K562 (cell line): ENCODE measurements around the gene ARID3A. TPM values are rescaled to one million over a fixed set of nuclear protein-coding genes. Genes with fewer than 3 reads are reported as not detected.
A peak's percentile ranks its signal among the peaks of the same experiment; 100 is the strongest.

Experiments used
- BHLHE40 ChIP-seq: IDR thresholded peaks from 2 replicates; pipeline ENCODE4 v1.6.1; 2011; ENCODE audit warnings: low read length, improper control_type of control experiment
- CREB1 ChIP-seq, 2 experiments: sonication (generic) in 1 of 2; formaldehyde crosslinking in 1 of 2; IDR thresholded peaks; 2 replicates each; pipeline versions ENCODE4 v1.6.1 to v1.8.0; 2012 to 2022; ENCODE audit warnings: inconsistent platforms in 1 of 2, mild to moderate bottlenecking in 1 of 2, missing genetic modification reagents in 1 of 2, moderate library complexity in 1 of 2
- E2F8 ChIP-seq: fragments of 450-650 bp; IDR thresholded peaks from 2 replicates; pipeline ENCODE4 v1.7.1; 2018; ENCODE audit warnings: mild to moderate bottlenecking, low read depth; ENCODE audit not compliant: partially characterized antibody
- FOXJ2 ChIP-seq: fragments of 200-800 bp; sonication (Bioruptor generic); IDR thresholded peaks from 2 replicates; pipeline ENCODE4 v1.6.1; 2016; ENCODE audit warnings: missing genetic modification characterization, missing compliant biosample characterization
- FOXO4 ChIP-seq: fragments of 450-650 bp; formaldehyde crosslinking; IDR thresholded peaks from 2 replicates; pipeline ENCODE4 v1.4.0; 2020; ENCODE audit warnings: mild to moderate bottlenecking, moderate library complexity
- HIVEP1 ChIP-seq: fragments of 250-450 bp; sonication (Bioruptor Pico); IDR thresholded peaks from 2 replicates; pipeline ENCODE4 v1.4.0; 2020; ENCODE audit warnings: mild to moderate bottlenecking
- LCOR ChIP-seq: sonication (generic); formaldehyde crosslinking; IDR thresholded peaks from 2 replicates; pipeline ENCODE4 v1.8.0; 2022; ENCODE audit warnings: mild to moderate bottlenecking, missing genetic modification reagents
- MBD1 ChIP-seq: fragments of 250-450 bp; sonication (Bioruptor Pico); IDR thresholded peaks from 2 replicates; pipeline ENCODE4 v1.8.0; 2022; ENCODE audit warnings: inconsistent platforms
- NFE2 ChIP-seq: IDR thresholded peaks from 2 replicates; pipeline ENCODE4 v1.6.1; 2014; ENCODE audit warnings: antibody characterized with exemption, low read depth
- NKRF ChIP-seq: fragments of 450-650 bp; IDR thresholded peaks from 2 replicates; pipeline ENCODE4 v1.6.1; 2016; ENCODE audit warnings: borderline replicate concordance
- TFAP4 ChIP-seq: sonication (generic); formaldehyde crosslinking; IDR thresholded peaks from 2 replicates; pipeline ENCODE4 v1.8.0; 2022; ENCODE audit warnings: missing genetic modification reagents, mild to moderate bottlenecking, moderate library complexity, borderline replicate concordance
- ZNF398 ChIP-seq: fragments of 250-450 bp; sonication (Bioruptor Pico); IDR thresholded peaks from 2 replicates; pipeline ENCODE4 v1.8.0; 2021; ENCODE audit warnings: moderate library complexity, mild to moderate bottlenecking, inconsistent platforms
- polyA plus RNA-seq, 8 experiments: library from polyadenylated mRNA; depleted of rRNA in 4 of 8; stranded (reverse) in 5 of 8; unstranded in 3 of 8; fragments of >200 nt; fragmentation: Nextera tagmentation in 2 of 8; fragmentation: Illumina TruSeq in 1 of 8; extraction: Ambion mirVana in 2 of 8; extraction: Trizol in 1 of 8; gene quantifications; 2 replicates each; pipeline versions ENCODE4 v1.2.1 to v1.2.3, GENCODE V29; 2011 to 2014; ENCODE audit warnings: inconsistent platforms in 1 of 8, missing spikeins in 1 of 8
- total RNA-seq, 7 experiments: library from RNA; depleted of rRNA in 6 of 7; stranded (reverse); fragments of >200 nt in 6 of 7; fragmentation: Illumina TruSeq in 2 of 7; extraction: Trizol in 2 of 7; gene quantifications; 2 replicates each; pipeline versions ENCODE4 v1.2.1 to v1.2.3, GENCODE V29; 2011 to 2021; ENCODE audit warnings: low replicate concordance in 1 of 7
- TF ChIP-seq, protein P1 (sequence below): IDR thresholded peaks from 2 replicates; pipeline ENCODE4 v1.6.1; 2014; ENCODE audit warnings: antibody characterized with exemption

The ARID3A gene
- total and polyA plus RNA-seq, 9 of the 15 experiments (the other 6 are each of a cell fraction or from before 2014, with no cell fraction given) = 1.4 to 118 (median 31.2) TPM

DNA sequence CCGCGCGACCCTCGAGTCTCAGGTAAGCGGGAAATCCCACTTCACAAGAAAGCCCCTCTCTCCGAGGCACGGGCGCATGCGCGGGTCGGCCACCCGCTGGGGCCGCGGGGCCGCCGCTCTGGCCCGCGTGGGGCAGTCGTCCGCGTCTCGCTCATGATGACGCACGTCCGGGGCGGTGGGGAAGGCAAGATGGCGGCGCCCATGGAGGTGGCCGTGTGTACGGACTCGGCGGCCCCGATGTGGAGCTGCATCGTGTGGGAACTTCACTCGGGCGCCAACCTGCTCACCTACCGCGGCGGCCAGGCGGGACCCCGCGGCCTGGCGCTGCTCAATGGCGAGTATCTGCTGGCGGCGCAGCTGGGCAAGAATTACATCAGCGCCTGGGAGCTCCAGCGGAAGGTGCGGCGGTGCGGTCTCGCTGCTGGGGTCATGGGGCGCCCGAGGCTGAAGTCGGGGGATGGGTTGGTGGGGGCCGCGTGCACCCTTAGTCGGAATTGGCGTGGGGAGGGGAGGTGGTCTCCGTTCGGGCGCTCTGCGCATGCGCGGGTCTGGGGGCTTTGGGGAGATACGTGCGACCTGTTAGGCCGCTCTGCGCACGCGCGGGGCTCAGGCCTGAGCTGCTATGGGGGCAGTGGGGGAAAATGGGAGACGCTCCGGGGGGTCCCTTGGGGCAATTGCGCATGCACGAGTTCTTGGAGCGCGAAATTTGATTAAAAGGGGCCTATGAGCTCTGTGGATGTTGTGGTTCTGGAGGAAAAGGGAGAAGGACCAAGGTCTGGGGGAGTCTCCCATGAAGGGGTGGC lies 58.5 kb downstream of the ARID3A start, which contains the start of gene WDR18 (continued):
- TF ChIP-seq CREB1 (IDR thresholded peaks at IDR 0.05) = peak; percentile 98
- peak; percentile 98 for TF ChIP-seq CREB1 (CRISPR knock-in tag; IDR thresholded peaks at IDR 0.05)
- no peak for TF ChIP-seq FOXO4 (CRISPR knock-in tag)
- peak; percentile 99 for TF ChIP-seq NKRF
- TF ChIP-seq BHLHE40 = peak; percentile 52; the same call in 1 of the 2 replicates
- TF ChIP-seq HIVEP1 (CRISPR knock-in tag) = no peak
- TF ChIP-seq MBD1 (CRISPR knock-in tag) = no peak
- TF ChIP-seq, protein P1, sequence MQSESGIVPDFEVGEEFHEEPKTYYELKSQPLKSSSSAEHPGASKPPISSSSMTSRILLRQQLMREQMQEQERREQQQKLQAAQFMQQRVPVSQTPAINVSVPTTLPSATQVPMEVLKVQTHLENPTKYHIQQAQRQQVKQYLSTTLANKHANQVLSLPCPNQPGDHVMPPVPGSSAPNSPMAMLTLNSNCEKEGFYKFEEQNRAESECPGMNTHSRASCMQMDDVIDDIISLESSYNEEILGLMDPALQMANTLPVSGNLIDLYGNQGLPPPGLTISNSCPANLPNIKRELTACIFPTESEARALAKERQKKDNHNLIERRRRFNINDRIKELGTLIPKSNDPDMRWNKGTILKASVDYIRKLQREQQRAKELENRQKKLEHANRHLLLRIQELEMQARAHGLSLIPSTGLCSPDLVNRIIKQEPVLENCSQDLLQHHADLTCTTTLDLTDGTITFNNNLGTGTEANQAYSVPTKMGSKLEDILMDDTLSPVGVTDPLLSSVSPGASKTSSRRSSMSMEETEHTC = no peak
- no peak for TF ChIP-seq FOXJ2
- TF ChIP-seq TFAP4 = peak; percentile 89
- TF ChIP-seq E2F8 = peak; percentile 67
- TF ChIP-seq LCOR = peak; percentile 90
- TF ChIP-seq NFE2 = peak; percentile 2; the same call in 1 of the 2 replicates
- TF ChIP-seq ZNF398 = no peak
